Peyer's patch (tissue), 4 donors: Measurements from ENCODE around the gene RESP18.

Source experiments
- POLR2A ChIP-seq, 2 donors: fragments of 450-650 bp; IDR thresholded peaks; one replicate each; pipeline ENCODE4 v1.5.1; 2017; ENCODE audit warnings: antibody characterized with exemption in 2 of 2, mild to moderate bottlenecking in 2 of 2, moderate library complexity in 2 of 2
- TF ChIP-seq, protein P1 (sequence below), 6 experiments: fragments of 450-650 bp in 4 of 6; fragments of 200-600 bp in 2 of 6; sonication (generic) in 1 of 6; IDR thresholded peaks; one replicate each; pipeline ENCODE4 v1.5.1; 2017 to 2019; ENCODE audit warnings: antibody characterized with exemption in 6 of 6, mild to moderate bottlenecking in 3 of 6, moderate library complexity in 1 of 6

- no peak for TF ChIP-seq POLR2A (IDR thresholded peaks at IDR 0.05)
- TF ChIP-seq, protein P1, sequence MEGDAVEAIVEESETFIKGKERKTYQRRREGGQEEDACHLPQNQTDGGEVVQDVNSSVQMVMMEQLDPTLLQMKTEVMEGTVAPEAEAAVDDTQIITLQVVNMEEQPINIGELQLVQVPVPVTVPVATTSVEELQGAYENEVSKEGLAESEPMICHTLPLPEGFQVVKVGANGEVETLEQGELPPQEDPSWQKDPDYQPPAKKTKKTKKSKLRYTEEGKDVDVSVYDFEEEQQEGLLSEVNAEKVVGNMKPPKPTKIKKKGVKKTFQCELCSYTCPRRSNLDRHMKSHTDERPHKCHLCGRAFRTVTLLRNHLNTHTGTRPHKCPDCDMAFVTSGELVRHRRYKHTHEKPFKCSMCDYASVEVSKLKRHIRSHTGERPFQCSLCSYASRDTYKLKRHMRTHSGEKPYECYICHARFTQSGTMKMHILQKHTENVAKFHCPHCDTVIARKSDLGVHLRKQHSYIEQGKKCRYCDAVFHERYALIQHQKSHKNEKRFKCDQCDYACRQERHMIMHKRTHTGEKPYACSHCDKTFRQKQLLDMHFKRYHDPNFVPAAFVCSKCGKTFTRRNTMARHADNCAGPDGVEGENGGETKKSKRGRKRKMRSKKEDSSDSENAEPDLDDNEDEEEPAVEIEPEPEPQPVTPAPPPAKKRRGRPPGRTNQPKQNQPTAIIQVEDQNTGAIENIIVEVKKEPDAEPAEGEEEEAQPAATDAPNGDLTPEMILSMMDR (IDR thresholded peaks at IDR 0.05) = no peak
Observed at GRCh38 chr2:219282943-219283581, 49.5 kb downstream of the RESP18 start.
